SK-N-SH (cell line): Measurements from ENCODE around the gene PPP2R5D. TPM values are rescaled to one million over a fixed set of nuclear protein-coding genes. Genes with fewer than 3 reads are reported as not detected.

Source experiments
- CTCF ChIA-PET: fragments of 300-600, 350-600 bp; formaldehyde crosslinking; extraction: SDS; loops from one replicate; lab custom pipeline; 2021; lab: Yijun Ruan, JAX
- POLR2A ChIA-PET: fragments of 350-600 bp; sonication (Branson Sonifier 250); formaldehyde crosslinking; extraction: SDS; loops from one replicate; lab custom pipeline; 2020; ENCODE audit warnings: antibody characterized with exemption, inconsistent platforms; lab: Yijun Ruan, JAX
- DNase-seq: peaks from one replicate; pipeline ENCODE4 v3.0.0; 2012
- H2AFZ ChIP-seq: fragments of 200-600 bp; sonication (generic); 2 replicates; pipeline ENCODE4 v1.8.1; 2016; ENCODE audit warnings: antibody characterized with exemption, mild to moderate bottlenecking, low read depth
- H3F3A ChIP-seq: fragments of 200-600 bp; sonication (generic); replicated peaks from 2 replicates; pipeline ENCODE3; 2016; ENCODE audit warnings: antibody characterized with exemption, mild to moderate bottlenecking; ENCODE audit not compliant: insufficient read depth
- H3K27ac ChIP-seq, 2 experiments: fragments of 200-500 bp in 1 of 2; fragments of 200-600 bp in 1 of 2; sonication (Bioruptor generic) in 1 of 2; sonication (generic), shearing (Covaris generic) in 1 of 2; 2 replicates each; pipeline versions ENCODE4 v1.5.1 to v1.6.1; 2014 to 2016; ENCODE audit warnings: low read depth in 2 of 2, inconsistent platforms in 1 of 2, low read length in 1 of 2, mild to moderate bottlenecking in 1 of 2, mixed read lengths in 1 of 2
- H3K27me3 ChIP-seq: fragments of 200-600 bp; sonication (generic), shearing (Covaris generic); 2 replicates; pipeline ENCODE4 v1.6.1; 2016; ENCODE audit warnings: mixed run types; ENCODE audit not compliant: insufficient read depth
- H3K36me3 ChIP-seq, 2 experiments: fragments of 200-500 bp in 1 of 2; fragments of 200-600 bp in 1 of 2; sonication (Bioruptor generic) in 1 of 2; sonication (generic) in 1 of 2; replicated peaks in 1 of 2; 2 replicates each; pipeline versions ENCODE3 to v1.5.1; 2014 to 2016; ENCODE audit warnings: low read length in 1 of 2, mild to moderate bottlenecking in 1 of 2; ENCODE audit not compliant: insufficient read depth in 2 of 2, control insufficient read depth in 1 of 2
- H3K4me1 ChIP-seq, 2 experiments: fragments of 200-500 bp in 1 of 2; fragments of 200-600 bp in 1 of 2; sonication (Bioruptor generic) in 1 of 2; sonication (generic), shearing (Covaris generic) in 1 of 2; 2 replicates each; pipeline versions ENCODE4 v1.5.1 to v1.6.1; 2014 to 2016; ENCODE audit warnings: low read depth in 1 of 2, low read length in 1 of 2, mixed run types in 1 of 2; ENCODE audit not compliant: insufficient read depth in 2 of 2, control insufficient read depth in 1 of 2
- H3K4me2 ChIP-seq: fragments of 200-600 bp; sonication (generic), shearing (Covaris generic); 2 replicates; pipeline ENCODE4 v1.6.1; 2017; ENCODE audit warnings: mixed run types
- H3K4me3 ChIP-seq, 2 experiments: fragments of 200-500 bp in 1 of 2; fragments of 200-600 bp in 1 of 2; sonication (Bioruptor generic) in 1 of 2; sonication (generic), shearing (Covaris generic) in 1 of 2; 2 replicates each; pipeline versions ENCODE4 v1.5.1 to v1.8.1; 2014 to 2016; ENCODE audit warnings: low read depth in 2 of 2, inconsistent platforms in 1 of 2, low read length in 1 of 2, mild to moderate bottlenecking in 1 of 2, mixed read lengths in 1 of 2, moderate library complexity in 1 of 2
- H3K79me2 ChIP-seq: fragments of 200-600 bp; sonication (generic); 2 replicates; pipeline ENCODE4 v1.8.1; 2017; ENCODE audit warnings: mild to moderate bottlenecking; ENCODE audit not compliant: insufficient read depth
- H3K9ac ChIP-seq: fragments of 200-600 bp; sonication (generic); 2 replicates; pipeline ENCODE4 v1.6.1; 2017; ENCODE audit warnings: mixed run types
- H3K9me2 ChIP-seq: fragments of 200-600 bp; sonication (generic); 2 replicates; pipeline ENCODE4 v1.6.1; 2017; ENCODE audit warnings: mixed run types
- H3K9me3 ChIP-seq: fragments of 200-600 bp; sonication (generic); 2 replicates; pipeline ENCODE4 v1.6.1; 2017; ENCODE audit warnings: mixed run types, mild to moderate bottlenecking, moderate library complexity
- H4K20me1 ChIP-seq: fragments of 200-600 bp; sonication (generic); 2 replicates; pipeline ENCODE4 v1.6.1; 2017; ENCODE audit warnings: mild to moderate bottlenecking, mixed run types; ENCODE audit not compliant: insufficient read depth
- FOSL2 ChIP-seq: IDR thresholded peaks from 2 replicates; pipeline ENCODE4 v1.4.0; 2012; ENCODE audit warnings: low read depth, mild to moderate bottlenecking, moderate library complexity, borderline replicate concordance
- FOXM1 ChIP-seq: IDR thresholded peaks from 2 replicates; pipeline ENCODE4 v1.4.0; 2012; ENCODE audit warnings: low read depth, mild to moderate bottlenecking
- NFIC ChIP-seq: IDR thresholded peaks from 2 replicates; pipeline ENCODE4 v1.4.0; 2012; ENCODE audit warnings: borderline replicate concordance
- PBX3 ChIP-seq: IDR thresholded peaks from 2 replicates; pipeline ENCODE4; 2012
- RAD21 ChIP-seq: IDR thresholded peaks from 2 replicates; pipeline ENCODE4 v1.6.1; 2012; ENCODE audit warnings: mild to moderate bottlenecking, low read length
- RFX5 ChIP-seq: IDR thresholded peaks from 2 replicates; pipeline ENCODE4 v1.6.1; 2012; ENCODE audit warnings: mild to moderate bottlenecking, improper control_type of control experiment, low read length
- RXRA ChIP-seq: IDR thresholded peaks from 2 replicates; pipeline ENCODE4 v1.4.0; 2012; ENCODE audit warnings: low read depth, mild to moderate bottlenecking, borderline replicate concordance
- SIN3A ChIP-seq: IDR thresholded peaks from 2 replicates; pipeline ENCODE4 v1.6.1; 2012; ENCODE audit warnings: low read depth, mild to moderate bottlenecking, low read length, moderate library complexity, borderline replicate concordance
- TAF1 ChIP-seq: IDR thresholded peaks from 2 replicates; pipeline ENCODE4 v1.6.1; 2012; ENCODE audit warnings: low read depth, mild to moderate bottlenecking, low read length, moderate library complexity, borderline replicate concordance
- TEAD4 ChIP-seq: IDR thresholded peaks from 2 replicates; pipeline ENCODE4 v1.4.0; 2012; ENCODE audit warnings: mild to moderate bottlenecking, borderline replicate concordance; ENCODE audit not compliant: insufficient read depth
- YY1 ChIP-seq: IDR thresholded peaks from 2 replicates; pipeline ENCODE4 v1.4.0; 2012; ENCODE audit warnings: low read depth, mild to moderate bottlenecking
- ZBTB33 ChIP-seq: IDR thresholded peaks from 2 replicates; pipeline ENCODE4 v1.4.0; 2012; ENCODE audit warnings: low read depth, borderline replicate concordance
- WGBS: methylation state at CpG from one replicate; pipeline ENCODE4 v1.1.6; 2017; ENCODE audit warnings: low lambda C conversion rate; 5-methylcytosine and 5-hydroxymethylcytosine counted together
- polyA plus RNA-seq, 3 experiments: library from polyadenylated mRNA; depleted of rRNA; stranded (reverse); fragments of >200 nt; gene quantifications; 2 replicates each; pipeline ENCODE4 v1.2.3, GENCODE V29; 2012
- TF ChIP-seq, protein P1 (sequence below): fragments of 150-350 bp; IDR thresholded peaks from 2 replicates; pipeline ENCODE4 v1.6.1; 2017; ENCODE audit warnings: antibody characterized with exemption, low read length, low read depth, borderline replicate concordance
- TF ChIP-seq, protein P2 (sequence below): fragments of 200-600 bp; sonication (generic); IDR thresholded peaks from 2 replicates; pipeline ENCODE4 v1.6.1; 2017; ENCODE audit warnings: antibody characterized with exemption, mild to moderate bottlenecking, moderate library complexity
- TF ChIP-seq, protein P3 (sequence below): IDR thresholded peaks from 2 replicates; pipeline ENCODE4 v1.6.1; 2012; ENCODE audit warnings: mild to moderate bottlenecking, low read depth, low read length, moderate library complexity
- TF ChIP-seq, protein P4 (sequence below): IDR thresholded peaks from 2 replicates; pipeline ENCODE4 v1.4.0; 2012; ENCODE audit warnings: low read depth, borderline replicate concordance

Gene PPP2R5D
- polyA plus RNA-seq, 1 of the 3 experiments (the other 2 are of a cell fraction) = 37.6 TPM

DNA sequence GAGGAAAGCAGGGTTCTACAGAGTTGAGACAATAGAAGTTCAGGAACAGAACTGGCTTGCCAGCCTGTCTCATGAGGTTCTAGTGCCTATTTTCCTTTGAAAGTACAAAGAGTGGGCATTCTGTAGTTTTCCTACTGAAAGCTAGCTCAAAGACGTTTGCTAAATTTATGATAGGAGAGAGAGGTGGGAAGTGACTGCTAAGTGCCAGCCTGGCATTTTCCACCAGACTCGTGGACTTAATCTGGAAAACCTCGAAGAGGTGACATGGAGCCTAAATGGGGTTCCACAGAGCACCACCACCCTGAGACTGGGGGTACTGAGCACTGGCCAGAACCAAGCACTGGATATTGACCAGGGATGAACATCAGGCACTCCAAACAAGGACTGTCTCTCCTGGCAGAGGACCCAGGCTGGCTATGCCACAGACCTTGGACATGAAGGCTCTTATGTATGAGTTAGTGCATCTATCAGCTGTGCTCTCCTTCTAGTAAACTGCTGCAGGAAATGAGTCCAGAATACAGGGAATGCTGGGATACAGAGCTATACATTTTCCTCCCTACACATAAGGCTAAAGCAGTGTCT, 12.5 kb upstream of the PPP2R5D start:
- H3K27ac ChIP-seq = peak overlapping the region in 1 of 2 experiments; percentile 44; a peak in 2 of 4 replicates
- no peak overlapping the region for H3K4me2 ChIP-seq
- no peak for DNase-seq
- no peaks in the 10 kb centered on the region for H3K27me3 ChIP-seq
- H3K9ac ChIP-seq = no peak overlapping the region
- H3F3A ChIP-seq = peaks cover 10% of the 10 kb centered on the region
- TF ChIP-seq RAD21 (no peak), SIN3A (no peak), TAF1 (no peak), TEAD4 (no peak), ZBTB33 (no peak), PBX3 (no peak), FOSL2 (no peak), YY1 (no peak), RXRA (no peak), NFIC (no peak), RFX5 (no peak), FOXM1 (no peak)
- TF ChIP-seq, protein P1, sequence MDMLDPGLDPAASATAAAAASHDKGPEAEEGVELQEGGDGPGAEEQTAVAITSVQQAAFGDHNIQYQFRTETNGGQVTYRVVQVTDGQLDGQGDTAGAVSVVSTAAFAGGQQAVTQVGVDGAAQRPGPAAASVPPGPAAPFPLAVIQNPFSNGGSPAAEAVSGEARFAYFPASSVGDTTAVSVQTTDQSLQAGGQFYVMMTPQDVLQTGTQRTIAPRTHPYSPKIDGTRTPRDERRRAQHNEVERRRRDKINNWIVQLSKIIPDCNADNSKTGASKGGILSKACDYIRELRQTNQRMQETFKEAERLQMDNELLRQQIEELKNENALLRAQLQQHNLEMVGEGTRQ = no peak
- TF ChIP-seq, protein P2, sequence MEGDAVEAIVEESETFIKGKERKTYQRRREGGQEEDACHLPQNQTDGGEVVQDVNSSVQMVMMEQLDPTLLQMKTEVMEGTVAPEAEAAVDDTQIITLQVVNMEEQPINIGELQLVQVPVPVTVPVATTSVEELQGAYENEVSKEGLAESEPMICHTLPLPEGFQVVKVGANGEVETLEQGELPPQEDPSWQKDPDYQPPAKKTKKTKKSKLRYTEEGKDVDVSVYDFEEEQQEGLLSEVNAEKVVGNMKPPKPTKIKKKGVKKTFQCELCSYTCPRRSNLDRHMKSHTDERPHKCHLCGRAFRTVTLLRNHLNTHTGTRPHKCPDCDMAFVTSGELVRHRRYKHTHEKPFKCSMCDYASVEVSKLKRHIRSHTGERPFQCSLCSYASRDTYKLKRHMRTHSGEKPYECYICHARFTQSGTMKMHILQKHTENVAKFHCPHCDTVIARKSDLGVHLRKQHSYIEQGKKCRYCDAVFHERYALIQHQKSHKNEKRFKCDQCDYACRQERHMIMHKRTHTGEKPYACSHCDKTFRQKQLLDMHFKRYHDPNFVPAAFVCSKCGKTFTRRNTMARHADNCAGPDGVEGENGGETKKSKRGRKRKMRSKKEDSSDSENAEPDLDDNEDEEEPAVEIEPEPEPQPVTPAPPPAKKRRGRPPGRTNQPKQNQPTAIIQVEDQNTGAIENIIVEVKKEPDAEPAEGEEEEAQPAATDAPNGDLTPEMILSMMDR = no peak
- TF ChIP-seq, protein P3, sequence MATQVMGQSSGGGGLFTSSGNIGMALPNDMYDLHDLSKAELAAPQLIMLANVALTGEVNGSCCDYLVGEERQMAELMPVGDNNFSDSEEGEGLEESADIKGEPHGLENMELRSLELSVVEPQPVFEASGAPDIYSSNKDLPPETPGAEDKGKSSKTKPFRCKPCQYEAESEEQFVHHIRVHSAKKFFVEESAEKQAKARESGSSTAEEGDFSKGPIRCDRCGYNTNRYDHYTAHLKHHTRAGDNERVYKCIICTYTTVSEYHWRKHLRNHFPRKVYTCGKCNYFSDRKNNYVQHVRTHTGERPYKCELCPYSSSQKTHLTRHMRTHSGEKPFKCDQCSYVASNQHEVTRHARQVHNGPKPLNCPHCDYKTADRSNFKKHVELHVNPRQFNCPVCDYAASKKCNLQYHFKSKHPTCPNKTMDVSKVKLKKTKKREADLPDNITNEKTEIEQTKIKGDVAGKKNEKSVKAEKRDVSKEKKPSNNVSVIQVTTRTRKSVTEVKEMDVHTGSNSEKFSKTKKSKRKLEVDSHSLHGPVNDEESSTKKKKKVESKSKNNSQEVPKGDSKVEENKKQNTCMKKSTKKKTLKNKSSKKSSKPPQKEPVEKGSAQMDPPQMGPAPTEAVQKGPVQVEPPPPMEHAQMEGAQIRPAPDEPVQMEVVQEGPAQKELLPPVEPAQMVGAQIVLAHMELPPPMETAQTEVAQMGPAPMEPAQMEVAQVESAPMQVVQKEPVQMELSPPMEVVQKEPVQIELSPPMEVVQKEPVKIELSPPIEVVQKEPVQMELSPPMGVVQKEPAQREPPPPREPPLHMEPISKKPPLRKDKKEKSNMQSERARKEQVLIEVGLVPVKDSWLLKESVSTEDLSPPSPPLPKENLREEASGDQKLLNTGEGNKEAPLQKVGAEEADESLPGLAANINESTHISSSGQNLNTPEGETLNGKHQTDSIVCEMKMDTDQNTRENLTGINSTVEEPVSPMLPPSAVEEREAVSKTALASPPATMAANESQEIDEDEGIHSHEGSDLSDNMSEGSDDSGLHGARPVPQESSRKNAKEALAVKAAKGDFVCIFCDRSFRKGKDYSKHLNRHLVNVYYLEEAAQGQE = no peak
- TF ChIP-seq, protein P4, sequence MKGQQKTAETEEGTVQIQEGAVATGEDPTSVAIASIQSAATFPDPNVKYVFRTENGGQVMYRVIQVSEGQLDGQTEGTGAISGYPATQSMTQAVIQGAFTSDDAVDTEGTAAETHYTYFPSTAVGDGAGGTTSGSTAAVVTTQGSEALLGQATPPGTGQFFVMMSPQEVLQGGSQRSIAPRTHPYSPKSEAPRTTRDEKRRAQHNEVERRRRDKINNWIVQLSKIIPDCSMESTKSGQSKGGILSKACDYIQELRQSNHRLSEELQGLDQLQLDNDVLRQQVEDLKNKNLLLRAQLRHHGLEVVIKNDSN = no peak
- WGBS = 86% methylated on average over 3 of the region's 3 CpGs
- H3K79me2 ChIP-seq = peaks cover 19% of the 10 kb centered on the region
- H3K9me3 ChIP-seq = no peaks in the 10 kb centered on the region
- no peak overlapping the region for H2AFZ ChIP-seq
- ChIA-PET POLR2A (no interaction called here), CTCF (interaction anchor here (1.4 kb wide), 1 partner anchor 8 kb away, joined by 4 read pairs; no protein-coding TSS in a partner anchor)
- peaks cover 0 to 9% of the 10 kb centered on the region in 2 experiments; a peak in 3 of 4 replicates for H3K4me1 ChIP-seq
- H3K9me2 ChIP-seq = no peaks in the 10 kb centered on the region
- no peaks in the 10 kb centered on the region for H4K20me1 ChIP-seq
- H3K36me3 ChIP-seq = peaks cover 5 to 16% of the 10 kb centered on the region in 2 experiments
- no peak overlapping the region for H3K4me3 ChIP-seq
